ENCODE measurements around the gene LDLR.
"Not testable (repeated sequence)": the region's sequence is repeated elsewhere in the genome, so short reads cannot be mapped to it uniquely, and the experiment has no call there.

GRCh38 chr19:11103667-11104066 is 14.4 kb downstream of the LDLR start:
- TF ChIP-seq, protein P1, sequence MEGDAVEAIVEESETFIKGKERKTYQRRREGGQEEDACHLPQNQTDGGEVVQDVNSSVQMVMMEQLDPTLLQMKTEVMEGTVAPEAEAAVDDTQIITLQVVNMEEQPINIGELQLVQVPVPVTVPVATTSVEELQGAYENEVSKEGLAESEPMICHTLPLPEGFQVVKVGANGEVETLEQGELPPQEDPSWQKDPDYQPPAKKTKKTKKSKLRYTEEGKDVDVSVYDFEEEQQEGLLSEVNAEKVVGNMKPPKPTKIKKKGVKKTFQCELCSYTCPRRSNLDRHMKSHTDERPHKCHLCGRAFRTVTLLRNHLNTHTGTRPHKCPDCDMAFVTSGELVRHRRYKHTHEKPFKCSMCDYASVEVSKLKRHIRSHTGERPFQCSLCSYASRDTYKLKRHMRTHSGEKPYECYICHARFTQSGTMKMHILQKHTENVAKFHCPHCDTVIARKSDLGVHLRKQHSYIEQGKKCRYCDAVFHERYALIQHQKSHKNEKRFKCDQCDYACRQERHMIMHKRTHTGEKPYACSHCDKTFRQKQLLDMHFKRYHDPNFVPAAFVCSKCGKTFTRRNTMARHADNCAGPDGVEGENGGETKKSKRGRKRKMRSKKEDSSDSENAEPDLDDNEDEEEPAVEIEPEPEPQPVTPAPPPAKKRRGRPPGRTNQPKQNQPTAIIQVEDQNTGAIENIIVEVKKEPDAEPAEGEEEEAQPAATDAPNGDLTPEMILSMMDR (IDR thresholded peaks at IDR 0.05) = not testable (repeated sequence)
- TF ChIP-seq POLR2A (IDR thresholded peaks at IDR 0.05) = not testable (repeated sequence)
